Transverse colon (tissue), 4 donors: Measurements from ENCODE around the gene BAMBI.

Experiments
- POLR2A ChIP-seq: fragments of 450-650 bp; IDR thresholded peaks from one replicate; pipeline ENCODE4 v1.6.1; 2016; ENCODE audit warnings: antibody characterized with exemption, mild to moderate bottlenecking, moderate library complexity
- POLR2AphosphoS5 ChIP-seq, 3 donors: sonication (generic); formaldehyde crosslinking; IDR thresholded peaks; one replicate each; pipeline ENCODE4 v1.6.1; 2016; ENCODE audit warnings: antibody characterized with exemption in 3 of 3
- TF ChIP-seq, protein P1 (sequence below), 5 experiments: fragments of 200-600 bp in 3 of 5; fragments of 450-650 bp in 2 of 5; sonication (generic) in 3 of 5; IDR thresholded peaks; 1 replicate in 2 of 5; 2 replicates in 3 of 5; pipeline ENCODE4 v1.5.1; 2016 to 2017; ENCODE audit warnings: antibody characterized with exemption in 5 of 5, inconsistent platforms in 3 of 5, mild to moderate bottlenecking in 2 of 5, moderate library complexity in 1 of 5

DNA sequence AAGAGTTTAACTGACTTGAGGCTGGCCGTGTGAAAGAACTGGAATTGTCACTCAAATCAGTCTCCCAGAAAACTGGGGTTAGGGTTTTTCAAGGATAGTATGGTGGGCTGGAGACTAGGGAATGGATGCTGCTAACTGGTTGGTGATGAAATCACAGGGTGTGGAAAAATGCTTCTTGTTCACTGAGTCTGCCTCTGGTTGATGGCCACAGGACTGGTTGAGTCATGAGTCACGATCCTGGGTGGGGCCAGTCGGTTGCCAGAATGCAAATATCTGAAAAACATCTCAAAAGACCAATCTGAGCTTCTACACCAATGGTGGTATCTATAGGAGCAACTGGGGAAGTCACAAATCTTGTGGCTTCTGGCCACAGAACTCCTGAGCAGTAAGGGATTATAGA, 16.3 kb upstream of the BAMBI start:
- TF ChIP-seq POLR2AphosphoS5 (IDR thresholded peaks at IDR 0.05) (no peak), POLR2A (no peak)
- TF ChIP-seq, protein P1, sequence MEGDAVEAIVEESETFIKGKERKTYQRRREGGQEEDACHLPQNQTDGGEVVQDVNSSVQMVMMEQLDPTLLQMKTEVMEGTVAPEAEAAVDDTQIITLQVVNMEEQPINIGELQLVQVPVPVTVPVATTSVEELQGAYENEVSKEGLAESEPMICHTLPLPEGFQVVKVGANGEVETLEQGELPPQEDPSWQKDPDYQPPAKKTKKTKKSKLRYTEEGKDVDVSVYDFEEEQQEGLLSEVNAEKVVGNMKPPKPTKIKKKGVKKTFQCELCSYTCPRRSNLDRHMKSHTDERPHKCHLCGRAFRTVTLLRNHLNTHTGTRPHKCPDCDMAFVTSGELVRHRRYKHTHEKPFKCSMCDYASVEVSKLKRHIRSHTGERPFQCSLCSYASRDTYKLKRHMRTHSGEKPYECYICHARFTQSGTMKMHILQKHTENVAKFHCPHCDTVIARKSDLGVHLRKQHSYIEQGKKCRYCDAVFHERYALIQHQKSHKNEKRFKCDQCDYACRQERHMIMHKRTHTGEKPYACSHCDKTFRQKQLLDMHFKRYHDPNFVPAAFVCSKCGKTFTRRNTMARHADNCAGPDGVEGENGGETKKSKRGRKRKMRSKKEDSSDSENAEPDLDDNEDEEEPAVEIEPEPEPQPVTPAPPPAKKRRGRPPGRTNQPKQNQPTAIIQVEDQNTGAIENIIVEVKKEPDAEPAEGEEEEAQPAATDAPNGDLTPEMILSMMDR (IDR thresholded peaks at IDR 0.05) = no peak
